OCI-LY3 (cell line): ENCODE data around the gene WDR72.

Experiments used
- H2AFZ ChIP-seq: fragments of 200-600, 300-600 bp; shearing (Covaris generic); 2 replicates; pipeline ENCODE4 v1.6.0; 2014; ENCODE audit warnings: antibody characterized with exemption, low read depth, low read length
- H3K27ac ChIP-seq: fragments of 200-600, 300-600 bp; sonication (generic); 2 replicates; pipeline ENCODE4 v1.5.1; 2014; ENCODE audit warnings: mild to moderate bottlenecking, low read length, moderate library complexity, mixed read lengths
- H3K27me3 ChIP-seq: fragments of 200-600, 300-600 bp; sonication (generic); 2 replicates; pipeline ENCODE4 v1.6.1; 2014; ENCODE audit warnings: low read depth, low read length, mixed read lengths
- H3K36me3 ChIP-seq: fragments of 200-600, 300-600 bp; sonication (generic); replicated peaks from 2 replicates; pipeline ENCODE3; 2014; ENCODE audit warnings: low read depth, low read length, mixed read lengths
- H3K4me1 ChIP-seq: fragments of 300-600, 200-600 bp; sonication (generic); 2 replicates; pipeline ENCODE4 v1.6.1; 2014; ENCODE audit warnings: low read length, mixed read lengths
- H3K4me2 ChIP-seq: fragments of 200-600, 300-600 bp; sonication (generic); 2 replicates; pipeline ENCODE4 v1.6.1; 2014; ENCODE audit warnings: low read length, mixed read lengths
- H3K4me3 ChIP-seq: fragments of 300-600, 200-600 bp; sonication (generic); 2 replicates; pipeline ENCODE4 v1.5.1; 2014; ENCODE audit warnings: antibody characterized with exemption, mild to moderate bottlenecking, low read length, moderate library complexity
- H3K79me2 ChIP-seq: fragments of 300-600, 200-600 bp; shearing (Covaris generic); 2 replicates; pipeline ENCODE4 v1.6.1; 2014; ENCODE audit warnings: mild to moderate bottlenecking, low read length, mixed read lengths
- H3K9ac ChIP-seq: fragments of 300-600, 200-600 bp; shearing (Covaris generic); 2 replicates; pipeline ENCODE4 v1.6.0; 2014; ENCODE audit warnings: mild to moderate bottlenecking, low read length, moderate library complexity
- H3K9me3 ChIP-seq: fragments of 200-600, 300-600 bp; shearing (Covaris generic); 2 replicates; pipeline ENCODE4 v1.6.1; 2014; ENCODE audit warnings: low read length, mixed read lengths; ENCODE audit not compliant: insufficient read depth
- H4K20me1 ChIP-seq: fragments of 200-600, 300-600 bp; sonication (generic); 2 replicates; pipeline ENCODE4 v1.6.1; 2016; ENCODE audit warnings: low read length, mixed read lengths; ENCODE audit not compliant: insufficient read depth
- EZH2phosphoT487 ChIP-seq: fragments of 200-600 bp; shearing (Covaris generic); IDR thresholded peaks from 2 replicates; pipeline ENCODE4 v1.6.1; 2018; ENCODE audit warnings: antibody characterized with exemption, mixed run types, low read depth
- TF ChIP-seq, protein P1 (sequence below): fragments of 200-600, 300-600 bp; sonication (generic); IDR thresholded peaks from 2 replicates; pipeline ENCODE4 v1.5.1; 2014; ENCODE audit warnings: antibody characterized with exemption, low read length, low read depth

The WDR72 gene

DNA sequence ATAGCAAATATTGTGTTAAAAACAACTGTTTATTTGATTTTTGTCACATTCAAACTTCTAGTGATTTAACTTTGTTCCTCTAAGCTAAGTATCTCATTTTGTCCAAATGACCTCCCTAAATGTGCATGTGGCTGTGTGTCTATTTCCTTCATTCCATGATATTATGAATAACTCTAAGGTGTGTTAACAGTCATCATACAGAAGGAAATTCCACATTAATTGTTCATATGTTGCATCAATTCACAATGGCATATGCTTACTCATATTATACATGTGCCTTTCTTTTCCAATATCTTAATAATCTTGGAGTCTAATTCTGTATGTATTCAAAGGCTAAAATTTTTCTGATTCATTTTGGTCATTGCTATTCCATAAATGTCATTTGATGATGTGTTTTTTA lies 186.4 kb downstream of the WDR72 start:
- Histone ChIP-seq H3K9me3 (no peaks in the 10 kb centered on the region), H3K27me3 (no peaks in the 10 kb centered on the region), H3K27ac (no peak overlapping the region), H3K9ac (no peak overlapping the region), H3K36me3 (no peaks in the 10 kb centered on the region), H2AFZ (no peak overlapping the region), H3K4me2 (no peak overlapping the region), H3K4me1 (no peaks in the 10 kb centered on the region), H3K79me2 (no peaks in the 10 kb centered on the region), H4K20me1 (no peaks in the 10 kb centered on the region), H3K4me3 (no peak overlapping the region)
- TF ChIP-seq EZH2phosphoT487, result no peak
- TF ChIP-seq, protein P1, sequence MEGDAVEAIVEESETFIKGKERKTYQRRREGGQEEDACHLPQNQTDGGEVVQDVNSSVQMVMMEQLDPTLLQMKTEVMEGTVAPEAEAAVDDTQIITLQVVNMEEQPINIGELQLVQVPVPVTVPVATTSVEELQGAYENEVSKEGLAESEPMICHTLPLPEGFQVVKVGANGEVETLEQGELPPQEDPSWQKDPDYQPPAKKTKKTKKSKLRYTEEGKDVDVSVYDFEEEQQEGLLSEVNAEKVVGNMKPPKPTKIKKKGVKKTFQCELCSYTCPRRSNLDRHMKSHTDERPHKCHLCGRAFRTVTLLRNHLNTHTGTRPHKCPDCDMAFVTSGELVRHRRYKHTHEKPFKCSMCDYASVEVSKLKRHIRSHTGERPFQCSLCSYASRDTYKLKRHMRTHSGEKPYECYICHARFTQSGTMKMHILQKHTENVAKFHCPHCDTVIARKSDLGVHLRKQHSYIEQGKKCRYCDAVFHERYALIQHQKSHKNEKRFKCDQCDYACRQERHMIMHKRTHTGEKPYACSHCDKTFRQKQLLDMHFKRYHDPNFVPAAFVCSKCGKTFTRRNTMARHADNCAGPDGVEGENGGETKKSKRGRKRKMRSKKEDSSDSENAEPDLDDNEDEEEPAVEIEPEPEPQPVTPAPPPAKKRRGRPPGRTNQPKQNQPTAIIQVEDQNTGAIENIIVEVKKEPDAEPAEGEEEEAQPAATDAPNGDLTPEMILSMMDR, result no peak

DNA sequence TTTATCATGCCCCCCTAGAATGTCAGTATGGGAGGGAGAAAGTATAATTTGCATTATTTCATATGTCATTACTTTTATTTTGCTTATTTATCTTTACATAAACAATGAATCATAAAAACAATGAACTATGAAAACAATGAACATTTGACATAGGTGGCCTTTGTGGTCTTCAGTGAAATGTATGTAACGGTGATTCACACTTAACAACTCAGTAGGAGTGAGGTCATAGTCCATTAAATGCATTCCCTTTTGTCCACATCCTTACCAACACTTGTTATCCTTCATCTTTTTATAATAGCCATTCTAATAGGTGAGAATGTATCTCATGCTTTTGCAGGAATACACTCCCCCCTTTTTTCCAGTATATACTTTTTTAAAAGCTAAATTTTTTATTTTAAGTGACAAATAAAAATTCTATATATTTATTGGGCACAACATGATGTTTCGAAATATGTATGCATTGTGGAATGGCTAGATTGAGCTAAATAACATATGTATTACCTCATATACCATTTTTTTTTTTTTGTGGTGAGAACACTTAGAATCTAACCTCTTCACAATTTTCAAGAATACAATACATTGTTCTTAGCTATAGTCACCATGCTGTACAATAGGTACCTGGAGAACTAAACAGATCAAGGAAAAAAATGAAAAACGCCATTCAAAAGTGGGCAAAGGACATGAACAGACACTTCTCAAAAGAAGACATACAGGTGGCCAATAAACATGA lies 189.5 kb downstream of the WDR72 start:
- Histone ChIP-seq H4K20me1 (no peaks in the 10 kb centered on the region), H3K4me3 (no peak overlapping the region), H3K4me2 (no peak overlapping the region), H2AFZ (no peak overlapping the region), H3K36me3 (no peaks in the 10 kb centered on the region), H3K4me1 (no peaks in the 10 kb centered on the region), H3K9ac (no peak overlapping the region), H3K27me3 (no peaks in the 10 kb centered on the region), H3K79me2 (no peaks in the 10 kb centered on the region), H3K9me3 (no peaks in the 10 kb centered on the region), H3K27ac (no peak overlapping the region)
- no peak for TF ChIP-seq EZH2phosphoT487
- TF ChIP-seq, protein P1, result no peak

DNA sequence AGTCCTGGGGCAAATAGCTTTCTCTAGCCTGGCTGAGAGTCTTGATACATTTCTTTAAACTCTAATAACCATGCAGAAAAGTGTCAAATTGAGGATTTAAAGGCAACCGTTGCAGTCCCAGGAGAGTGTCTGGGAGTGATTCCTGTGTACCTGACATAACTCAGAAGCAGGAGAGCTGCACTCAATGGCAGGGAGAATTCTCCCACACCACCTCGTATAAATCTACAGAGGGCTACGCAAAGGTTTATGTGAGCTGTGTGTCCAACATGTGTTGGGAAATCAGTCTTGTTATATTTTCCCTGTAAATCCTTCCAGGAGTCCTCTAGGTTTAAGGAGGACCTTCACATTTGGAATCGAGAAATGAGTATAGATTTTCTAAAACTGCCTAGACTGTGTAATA lies 192.6 kb downstream of the WDR72 start:
- no peaks in the 10 kb centered on the region for H3K9me3 ChIP-seq
- TF ChIP-seq, protein P1, result no peak
- no peak for TF ChIP-seq EZH2phosphoT487
- no peaks in the 10 kb centered on the region for H3K79me2 ChIP-seq
- H2AFZ ChIP-seq, result no peak overlapping the region
- H3K4me3 ChIP-seq, result no peak overlapping the region
- H3K27me3 ChIP-seq, result no peaks in the 10 kb centered on the region
- H3K9ac ChIP-seq, result no peak overlapping the region
- H3K27ac ChIP-seq, result no peak overlapping the region
- no peaks in the 10 kb centered on the region for H3K36me3 ChIP-seq
- H3K4me1 ChIP-seq, result no peaks in the 10 kb centered on the region
- H4K20me1 ChIP-seq, result no peaks in the 10 kb centered on the region
- no peak overlapping the region for H3K4me2 ChIP-seq

DNA sequence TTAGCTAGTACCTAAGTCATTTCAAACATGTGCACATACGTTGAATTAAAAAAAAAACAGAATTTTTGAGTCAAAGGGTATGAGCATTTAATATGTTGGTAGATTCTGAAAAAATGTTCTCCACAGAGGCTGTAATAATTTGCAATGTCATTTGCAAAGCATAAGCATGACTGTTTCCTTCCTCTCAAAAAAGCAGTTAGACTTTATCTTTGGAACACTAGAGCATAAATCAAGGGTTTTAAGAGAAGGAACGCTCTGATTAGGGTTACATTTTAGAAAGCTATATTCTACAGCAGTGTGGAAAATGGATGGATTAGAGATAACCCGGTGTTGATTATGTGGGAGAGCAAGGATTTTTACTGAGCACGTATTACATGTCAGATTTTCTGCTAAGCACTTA lies 193.7 kb downstream of the WDR72 start:
- Histone ChIP-seq H3K9ac (no peak overlapping the region), H2AFZ (no peak overlapping the region), H4K20me1 (no peaks in the 10 kb centered on the region), H3K4me1 (no peaks in the 10 kb centered on the region), H3K9me3 (no peaks in the 10 kb centered on the region), H3K79me2 (no peaks in the 10 kb centered on the region), H3K4me2 (no peak overlapping the region), H3K27me3 (no peaks in the 10 kb centered on the region), H3K27ac (no peak overlapping the region), H3K36me3 (no peaks in the 10 kb centered on the region), H3K4me3 (no peak overlapping the region)
- no peak for TF ChIP-seq EZH2phosphoT487
- TF ChIP-seq, protein P1, result no peak
